Stimulated activated CD4-positive, alpha-beta T cell treated with anti-CD3 and anti-CD28 coated beads, Interleukin-1b, Interleukin-23, amount 100 ng/mL, for 1 hour (primary cell): ENCODE measurements around the gene ADGRB2.

Experiments used
- DNase-seq, 2 donors: peaks; one replicate each; pipeline ENCODE4 v3.0.0-alpha.2; 2020; ENCODE audit warnings: low read depth in 2 of 2

Gene ADGRB2

DNA sequence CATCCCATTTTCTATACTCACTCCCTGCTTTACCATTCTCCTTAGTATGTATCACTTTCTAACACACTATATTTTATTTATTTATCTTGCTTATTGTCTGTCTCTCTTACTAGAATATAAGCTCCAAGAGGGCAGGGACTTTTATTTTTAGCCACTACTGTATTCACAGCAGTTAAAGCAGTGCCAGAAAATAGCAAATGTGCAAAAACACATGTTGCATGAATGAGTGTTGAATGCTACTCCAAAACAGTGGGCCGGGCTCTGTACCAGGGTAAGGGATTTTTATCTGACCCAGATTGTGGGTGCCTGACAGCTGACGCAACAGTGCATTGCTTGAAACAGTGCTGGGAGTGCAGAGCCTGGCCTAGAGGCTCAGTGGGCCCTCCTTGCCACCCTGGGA is 85.0 kb downstream of the ADGRB2 start:
- DNase-seq = no peak

DNA sequence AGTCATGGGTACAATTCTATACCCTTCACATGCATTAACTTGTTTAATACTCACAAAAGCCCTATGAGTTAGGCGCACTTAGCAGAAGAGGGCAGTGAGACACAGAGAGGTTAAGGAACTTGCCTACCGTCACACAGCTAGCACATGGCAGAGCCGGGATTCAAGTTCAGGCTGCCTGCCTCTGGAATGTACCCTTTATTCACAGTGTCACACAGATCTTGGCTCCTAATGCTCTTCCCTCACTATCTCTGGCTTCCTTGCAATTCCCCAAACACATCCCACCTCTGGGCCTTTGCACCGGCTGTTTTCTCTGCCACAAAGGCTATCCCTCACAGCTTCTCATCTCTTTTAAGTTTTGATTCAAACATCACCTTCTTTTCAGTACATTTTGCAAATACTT is 85.5 kb downstream of the ADGRB2 start:
- no peak for DNase-seq

DNA sequence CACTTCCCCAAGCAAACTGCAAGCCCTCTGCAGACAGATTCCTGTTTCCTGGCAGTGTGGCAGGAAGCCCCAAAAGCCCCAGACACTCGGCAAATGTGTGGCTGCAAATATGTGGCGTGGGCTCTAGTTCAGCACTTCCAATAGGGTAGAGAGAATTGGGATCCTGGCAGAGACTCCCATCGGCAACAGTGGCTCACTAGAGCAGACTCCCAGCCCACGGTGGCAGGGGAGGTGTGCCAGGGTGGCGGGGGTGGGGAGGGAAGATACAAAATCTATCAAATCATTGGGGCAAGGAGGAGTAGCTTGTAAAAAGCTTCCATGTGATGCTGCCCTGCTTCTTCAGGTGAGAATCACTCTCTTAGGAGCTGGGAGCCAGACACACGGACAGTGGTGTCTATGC is 86.2 kb downstream of the ADGRB2 start:
- DNase-seq = no peak

DNA sequence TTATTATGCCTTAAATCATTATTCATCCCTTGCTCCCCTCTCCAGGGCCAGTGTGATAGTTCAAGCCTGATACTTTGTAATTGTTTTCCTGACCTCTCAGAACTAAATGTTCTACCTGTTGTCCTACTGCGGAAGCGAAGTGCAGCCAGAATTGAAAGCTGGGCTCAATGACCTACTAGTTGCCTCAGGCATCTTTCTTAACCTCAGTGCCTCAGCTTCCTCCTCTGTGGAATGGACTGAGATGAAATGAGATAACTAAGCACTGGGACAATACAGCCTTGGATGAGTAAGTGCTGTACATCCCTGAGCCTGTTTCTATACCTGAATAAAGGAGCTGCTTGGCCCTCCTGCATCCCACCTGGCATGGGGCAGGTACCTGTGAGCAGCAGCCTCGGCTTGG is 86.7 kb downstream of the ADGRB2 start:
- DNase-seq = no peak
